Activated CD8-positive, alpha-beta memory T cell treated with anti-CD3 and anti-CD28 coated beads, Interleukin-2, amount 50 U/mL, for 24 hours (primary cell): Measurements from ENCODE around the gene PACRG.

Experiments
- DNase-seq: peaks from one replicate; pipeline ENCODE4 v3.0.0-alpha.2; 2020; ENCODE audit errors: extremely low read depth

The PACRG gene

DNA sequence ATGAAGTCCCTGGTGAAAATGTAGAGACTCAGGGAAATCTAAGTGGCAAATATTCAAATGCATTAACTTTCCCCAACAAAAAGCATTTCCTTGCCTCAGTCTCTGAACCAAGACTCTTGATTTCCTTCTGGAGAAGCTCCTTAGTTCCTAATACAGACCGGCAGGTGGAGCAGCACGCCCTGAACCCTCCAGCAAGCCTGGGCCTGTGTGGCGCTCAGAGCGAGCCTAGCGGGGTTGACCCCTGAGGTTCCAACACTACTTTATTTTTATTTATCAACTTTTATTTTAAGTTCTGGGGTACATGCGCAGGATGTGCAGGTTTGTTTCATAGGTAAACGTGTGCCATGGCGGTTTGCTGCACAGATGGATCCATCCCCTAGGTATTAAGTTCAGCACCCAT, 50.8 kb downstream of the PACRG start:
- no peak for DNase-seq

DNA sequence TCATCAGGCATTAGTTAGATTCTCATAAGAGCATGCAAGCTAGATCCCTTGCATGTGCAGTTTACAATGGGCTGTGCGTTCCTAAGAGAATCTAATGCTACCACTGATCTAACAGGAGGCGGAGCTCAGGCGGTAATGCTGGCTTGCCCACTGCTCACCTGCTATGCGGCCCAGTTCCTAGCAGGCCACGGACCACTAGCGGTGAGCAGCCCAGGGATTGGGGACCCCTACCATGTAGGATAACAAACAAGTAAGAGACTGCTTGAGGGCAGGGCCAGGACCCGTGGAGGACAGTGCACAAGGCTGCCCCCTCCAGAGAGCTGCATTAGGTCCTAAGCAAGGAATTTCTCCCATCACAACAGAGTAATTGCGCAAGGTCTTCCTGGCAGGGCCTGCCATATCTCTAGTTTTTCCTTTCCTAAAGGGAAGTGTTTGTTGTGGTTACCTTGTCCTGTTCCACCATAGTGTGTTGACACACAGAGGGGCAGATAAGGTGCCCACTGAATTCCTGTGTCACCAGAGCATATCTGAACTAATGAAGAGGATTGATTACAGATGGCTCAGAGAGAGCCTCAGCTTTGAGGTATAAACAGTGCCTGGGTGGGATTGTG, 58.0 kb downstream of the PACRG start:
- no peak for DNase-seq

DNA sequence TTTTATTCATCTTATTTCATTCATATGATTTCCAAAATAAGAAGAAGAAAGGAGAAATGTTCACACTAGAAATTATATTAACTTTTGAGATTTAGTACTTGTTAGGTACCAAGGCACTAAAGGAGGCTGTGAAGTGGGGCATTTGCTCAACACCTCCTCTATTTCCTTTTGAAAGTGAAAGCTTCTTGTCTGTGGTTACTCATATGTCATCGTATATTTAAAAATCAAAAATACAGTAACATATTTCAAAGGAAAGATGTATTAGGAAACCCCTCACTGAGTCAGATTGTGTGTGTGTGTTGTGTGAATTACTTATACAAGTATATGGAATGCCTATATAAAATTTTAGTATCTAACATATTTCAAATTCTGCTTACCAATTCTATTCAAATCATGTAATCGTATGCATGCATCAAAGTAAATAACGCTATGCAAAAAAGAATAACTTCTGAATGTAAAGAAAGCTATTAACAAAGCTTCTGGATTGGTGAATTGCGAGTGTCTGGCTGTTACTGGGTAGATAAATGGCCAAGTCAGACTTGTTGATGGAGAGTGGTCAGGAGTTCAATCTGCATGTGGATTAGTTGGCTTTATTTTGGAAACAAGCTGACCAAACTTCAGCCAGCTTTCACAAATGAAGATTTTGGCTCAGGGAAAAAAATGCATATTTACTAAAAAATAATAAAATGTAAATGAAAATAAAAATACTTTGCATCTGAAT, 70.9 kb downstream of the PACRG start:
- DNase-seq, result no peak

DNA sequence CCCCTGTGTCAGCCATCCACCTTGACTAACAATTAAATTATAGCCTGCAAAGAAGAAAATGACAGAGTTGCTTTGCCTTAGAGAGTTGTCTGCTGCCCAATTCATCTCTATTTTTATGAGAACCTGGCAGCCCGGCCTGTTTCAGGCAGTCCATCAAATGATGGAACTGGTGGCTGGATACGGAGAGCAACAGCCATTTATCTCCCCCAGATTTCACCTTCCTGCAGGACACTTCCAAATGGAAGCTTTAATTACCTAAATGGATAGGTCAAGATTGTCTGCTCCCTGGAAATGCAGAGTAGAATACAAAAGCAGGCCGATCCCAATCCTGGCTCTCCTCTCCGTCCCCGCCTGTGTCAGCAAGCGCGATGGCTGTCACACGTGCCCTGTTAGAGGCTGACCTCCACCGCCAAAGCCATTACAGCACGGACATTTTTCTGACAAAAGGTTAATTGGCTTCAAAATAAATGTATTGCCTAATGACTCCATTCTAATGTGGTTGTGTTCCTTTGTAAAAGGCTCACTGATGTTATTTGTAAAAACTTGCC, 86.7 kb downstream of the PACRG start:
- no peak for DNase-seq

DNA sequence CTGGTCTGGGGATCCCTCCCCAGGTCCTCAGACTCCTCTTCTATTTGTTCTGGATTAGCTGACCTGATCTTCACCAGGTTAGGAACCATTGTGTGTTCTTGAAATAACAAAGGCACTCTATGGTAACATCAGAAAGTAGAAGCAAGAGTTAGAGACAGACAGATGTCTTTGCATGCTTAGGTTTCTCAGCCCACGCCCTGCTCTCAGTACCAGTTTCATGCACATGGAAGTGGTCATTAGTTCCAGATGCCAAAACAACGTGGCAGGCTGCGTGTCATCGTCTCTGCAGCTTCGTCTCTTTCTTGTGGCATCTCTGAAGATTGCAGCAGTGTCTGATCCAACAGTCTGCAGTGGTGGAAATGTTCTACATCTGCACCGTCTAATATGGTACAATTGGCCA, 89.4 kb downstream of the PACRG start:
- DNase-seq, result no peak

DNA sequence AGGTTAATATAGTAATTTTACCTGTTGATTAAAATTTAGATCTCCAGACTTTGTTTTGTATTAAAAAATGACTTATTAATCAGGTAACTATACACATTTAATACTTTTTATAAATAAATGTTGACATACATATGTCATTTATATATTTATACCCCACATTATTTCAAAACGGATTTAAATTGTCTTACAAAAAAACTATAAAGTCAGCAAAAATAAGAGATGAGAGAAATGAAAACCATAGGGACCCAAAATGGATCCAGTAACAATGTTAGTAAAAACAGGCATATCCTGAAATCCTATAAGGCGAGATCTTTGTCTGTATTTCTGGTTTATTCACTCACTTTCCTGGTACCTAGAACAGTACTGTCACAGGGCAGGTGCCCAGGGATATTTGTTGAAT, 91.5 kb downstream of the PACRG start:
- no peak for DNase-seq

DNA sequence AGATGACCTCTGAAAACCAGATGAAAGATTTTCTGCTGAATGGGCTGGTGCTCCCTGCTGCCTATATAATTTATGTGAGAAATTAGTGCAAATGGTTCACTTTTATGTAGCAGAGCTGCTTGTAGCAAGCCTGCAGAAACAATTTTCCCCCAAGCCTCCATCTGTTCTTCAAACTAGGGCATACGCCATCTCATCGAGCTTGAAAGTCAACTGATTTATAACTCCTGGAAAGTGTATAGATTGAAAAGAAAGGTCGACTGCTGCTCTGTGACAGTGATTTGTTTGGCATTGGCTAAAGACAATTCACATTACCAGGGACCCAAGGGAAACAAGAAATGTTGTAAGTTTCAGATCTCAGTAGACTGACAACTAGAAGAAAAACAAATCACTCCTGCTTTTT, 93.3 kb downstream of the PACRG start:
- DNase-seq, result no peak

DNA sequence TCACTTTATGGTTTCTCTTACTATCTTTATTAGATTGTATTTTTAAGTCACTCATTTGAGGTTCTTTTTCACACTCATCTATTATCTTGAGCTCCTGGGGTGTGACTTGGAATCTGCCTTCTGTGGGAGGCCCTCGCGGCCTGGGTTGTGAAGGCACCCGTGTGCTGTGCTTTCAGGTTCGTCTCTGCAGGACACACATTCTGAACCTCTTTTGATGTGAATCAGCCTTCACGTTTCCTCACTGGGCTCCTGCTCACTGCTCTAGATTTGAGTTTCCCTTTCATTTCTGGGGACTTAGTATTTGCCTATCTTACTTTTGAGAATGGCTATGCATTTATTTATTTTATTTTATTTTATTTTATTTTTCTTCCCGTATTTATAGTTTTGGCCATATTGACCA, 97.8 kb downstream of the PACRG start:
- DNase-seq, result no peak

DNA sequence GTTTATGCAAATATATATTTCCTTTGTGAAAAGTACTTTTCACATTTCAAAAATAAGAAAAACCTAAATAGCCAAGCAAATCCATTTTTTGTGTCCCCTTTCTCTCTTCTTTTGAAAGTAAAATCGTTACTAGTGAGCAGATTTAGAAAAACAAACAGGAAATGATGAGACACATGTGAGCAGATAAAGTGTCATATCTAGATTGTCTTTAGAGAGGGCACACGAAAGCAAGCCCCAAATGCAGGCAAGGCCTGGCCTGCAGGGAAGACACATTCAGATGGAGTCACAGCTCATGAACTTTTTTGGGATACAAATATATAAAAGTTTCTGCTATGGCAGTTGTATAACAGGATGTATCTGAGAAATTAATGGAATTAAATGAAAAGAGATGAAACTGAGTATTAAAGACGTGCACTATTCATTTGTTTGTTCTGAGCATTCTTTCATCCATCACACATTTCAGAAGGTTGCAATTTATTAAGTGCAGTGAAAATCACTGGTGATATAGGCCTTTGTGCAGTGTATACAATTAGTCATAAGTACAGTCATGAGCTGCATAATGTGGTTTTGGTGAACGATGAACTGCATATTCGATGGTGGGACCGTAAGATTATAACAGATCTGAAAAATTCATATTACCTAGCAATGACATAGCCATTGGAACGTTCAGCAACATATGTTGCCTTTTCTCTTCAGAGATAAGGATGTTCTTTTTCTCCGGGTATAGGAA, 101.4 kb downstream of the PACRG start:
- no peak for DNase-seq

DNA sequence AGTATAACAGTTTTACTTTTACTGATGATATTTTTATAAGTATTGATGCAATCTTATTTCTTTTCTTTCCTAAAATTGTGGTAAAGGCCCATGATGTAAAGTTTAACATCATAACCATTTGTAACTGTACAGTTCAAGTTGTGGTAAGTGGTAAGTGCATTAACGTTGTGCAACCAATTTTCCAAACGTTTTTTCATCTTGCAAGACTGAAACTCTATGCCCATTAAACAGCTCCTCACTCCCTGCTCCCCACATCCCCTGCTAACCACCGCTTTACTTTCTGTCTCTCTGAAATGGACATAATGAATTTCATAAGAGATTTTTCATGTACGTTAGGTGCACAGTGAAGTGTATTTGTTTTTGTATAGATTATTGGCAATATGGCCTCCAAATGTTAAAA, 106.0 kb downstream of the PACRG start:
- no peak for DNase-seq

DNA sequence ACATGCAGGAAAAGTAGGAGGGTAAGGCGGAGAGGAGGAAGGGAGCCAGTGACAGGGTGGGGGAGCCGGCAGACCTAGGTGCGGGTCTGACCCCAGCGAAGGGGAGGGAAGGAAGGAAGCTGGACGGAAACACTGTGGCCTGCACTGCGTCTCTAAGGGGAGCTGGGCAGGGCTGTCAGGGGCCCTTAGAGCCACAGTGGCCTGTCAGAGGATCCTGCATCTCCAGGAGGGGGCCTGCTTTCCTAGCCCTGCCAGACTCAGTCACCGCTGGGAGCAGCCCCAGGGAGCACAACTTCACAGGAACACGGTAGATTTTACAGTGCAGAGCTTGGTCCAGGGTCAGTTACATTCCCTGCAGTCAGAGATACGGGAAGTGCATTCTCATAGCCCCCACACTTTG, 118.2 kb downstream of the PACRG start:
- DNase-seq, result no peak

DNA sequence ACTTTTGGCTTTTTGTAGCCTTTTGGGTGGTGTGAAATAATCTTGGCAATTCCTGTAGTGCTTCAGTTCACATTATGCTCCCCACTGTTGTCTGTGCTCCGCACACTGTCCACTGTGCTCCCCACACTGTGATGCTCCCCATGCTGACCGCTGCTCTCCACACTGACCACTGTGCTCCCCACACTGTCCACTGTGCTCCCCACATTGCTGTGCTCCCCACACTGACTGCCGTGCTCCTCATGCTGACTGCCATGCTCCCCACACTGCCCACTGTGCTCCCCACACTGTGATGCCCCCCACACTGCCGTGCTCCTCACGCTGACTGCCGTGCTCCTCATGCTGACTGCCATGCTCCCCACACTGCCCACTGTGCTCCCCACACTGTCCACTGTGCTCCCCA, 118.9 kb downstream of the PACRG start:
- DNase-seq, result no peak

DNA sequence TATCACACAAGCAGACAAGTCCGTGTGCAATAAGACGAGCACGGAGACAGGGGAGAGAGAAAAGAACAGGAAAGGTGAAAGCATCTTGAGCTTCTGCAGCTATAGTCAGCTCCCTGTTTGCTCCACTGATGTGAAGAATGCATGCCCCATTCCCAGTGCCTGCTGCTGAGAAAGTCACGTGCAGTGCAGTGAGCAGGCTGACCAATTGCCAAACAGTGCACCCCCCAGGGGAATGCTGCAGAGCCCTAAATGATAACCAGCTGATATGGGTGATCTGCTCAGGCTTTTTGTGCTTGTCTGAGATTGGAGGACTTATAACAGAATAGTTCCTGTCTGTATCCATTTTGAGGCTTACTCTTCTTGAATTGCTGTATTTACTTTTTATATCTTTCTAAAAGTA, 121.5 kb downstream of the PACRG start:
- no peak for DNase-seq

DNA sequence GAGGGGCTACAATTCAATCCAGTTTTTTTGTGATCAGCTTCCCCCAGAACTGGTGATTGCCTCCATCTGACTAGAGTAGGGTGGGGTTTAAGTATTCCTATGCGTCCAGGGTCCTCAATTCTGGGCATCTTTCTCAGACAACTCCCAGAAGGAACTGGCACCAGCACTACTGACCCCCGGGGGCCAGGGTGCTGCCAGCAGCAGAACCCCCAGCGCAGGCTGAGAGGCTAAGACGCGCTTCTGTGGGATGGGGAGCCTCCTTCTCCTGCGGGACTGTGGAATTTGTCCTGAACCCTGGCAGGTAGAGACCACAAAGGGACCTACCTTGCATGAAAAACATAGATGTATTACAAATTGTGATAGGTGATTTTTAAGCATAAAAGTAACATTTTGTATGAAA, 124.4 kb downstream of the PACRG start:
- DNase-seq, result no peak

DNA sequence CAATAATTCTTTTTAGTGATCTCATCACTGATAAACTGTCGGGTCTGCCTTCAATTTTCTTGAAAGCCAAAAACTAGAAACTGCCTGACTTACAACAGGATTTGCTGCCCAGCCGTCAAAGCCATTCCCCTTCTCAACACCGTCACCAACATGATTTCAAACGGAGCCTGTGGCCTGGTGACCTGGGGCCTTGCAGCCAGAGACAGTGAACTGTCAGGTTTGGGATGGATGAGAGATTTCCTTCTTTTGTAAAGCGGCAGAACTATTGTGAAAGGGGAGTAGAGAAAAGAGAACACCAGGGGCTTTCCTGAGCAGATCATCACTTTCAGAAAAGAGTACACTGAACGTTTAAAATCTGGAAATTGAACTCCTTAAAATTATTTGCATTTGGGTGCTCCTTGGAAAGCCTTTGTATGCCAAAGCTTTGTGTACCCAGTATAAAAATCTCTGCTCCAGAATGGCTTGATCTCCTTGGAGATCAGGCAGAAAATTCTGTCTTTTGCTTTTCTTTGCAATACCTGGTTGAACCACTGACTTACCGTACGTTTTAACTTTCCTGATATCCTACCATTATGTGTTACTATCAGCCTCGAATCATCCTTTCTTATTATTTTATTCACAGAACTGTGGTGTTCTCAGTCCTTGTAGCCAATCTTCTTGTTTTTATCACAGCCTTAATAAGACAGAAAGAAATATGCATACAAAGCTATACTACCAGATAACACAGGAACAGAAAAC, 125.2 kb downstream of the PACRG start:
- DNase-seq, result no peak

DNA sequence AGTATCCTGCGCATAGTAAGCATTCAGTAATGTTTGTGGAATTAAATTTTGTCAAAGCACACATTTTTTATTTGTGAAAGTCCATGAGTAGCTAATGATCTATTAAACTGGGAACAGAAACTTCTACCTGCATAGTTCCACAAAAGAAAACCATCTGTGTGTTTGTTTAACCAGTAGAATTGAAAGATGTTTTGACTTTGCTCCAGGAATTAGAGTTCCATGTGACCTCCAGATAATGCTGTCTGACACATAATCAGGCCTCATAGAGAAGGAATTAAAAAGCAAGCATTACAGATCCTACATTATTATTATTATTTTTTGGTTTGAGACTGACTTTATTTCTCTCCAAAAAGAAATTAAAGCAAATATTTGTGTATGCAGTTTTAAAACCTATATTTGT, 126.5 kb downstream of the PACRG start:
- no peak for DNase-seq

DNA sequence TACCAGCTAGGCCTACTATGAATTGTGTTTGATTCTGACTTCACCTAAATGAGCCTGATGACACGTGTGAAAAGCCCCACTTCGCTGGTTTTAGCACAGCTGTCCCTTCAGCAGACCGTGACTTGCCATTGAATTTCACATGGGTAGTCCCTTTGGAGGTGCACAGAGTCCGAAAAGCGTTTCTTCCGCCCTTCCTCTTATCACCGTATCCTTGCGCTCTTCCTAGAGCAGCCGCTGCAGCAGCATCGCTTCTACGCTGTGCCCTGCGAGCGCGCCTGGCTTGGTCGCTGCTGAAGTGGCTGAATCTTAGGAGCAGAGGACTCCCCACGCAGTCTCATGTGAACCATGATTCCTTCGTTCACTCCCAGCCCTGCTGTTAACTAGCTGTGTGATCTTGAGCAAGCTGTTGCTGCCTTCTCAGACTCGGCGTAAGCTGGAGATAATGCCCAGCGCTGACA, 127.0 kb downstream of the PACRG start:
- DNase-seq, result no peak

DNA sequence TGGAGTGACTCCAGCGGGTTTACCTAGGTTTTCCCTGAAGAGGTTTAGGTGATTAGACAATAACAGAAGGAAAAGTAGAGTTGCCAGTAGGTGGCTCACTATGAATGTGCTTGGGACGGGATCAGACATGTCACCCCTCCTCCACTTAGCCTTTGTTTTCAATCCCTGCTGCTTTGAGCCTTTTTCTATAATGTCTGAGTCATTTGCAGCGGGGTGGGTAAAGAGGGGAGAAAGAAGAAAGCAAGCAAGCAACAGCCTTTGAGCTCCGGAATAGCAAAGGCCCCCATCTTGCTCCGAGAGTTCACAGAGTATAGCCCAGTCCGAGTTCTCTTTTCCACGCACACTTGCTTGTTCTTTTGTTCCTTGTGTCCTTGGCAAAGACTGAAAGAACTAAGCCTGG, 129.1 kb downstream of the PACRG start:
- no peak for DNase-seq

DNA sequence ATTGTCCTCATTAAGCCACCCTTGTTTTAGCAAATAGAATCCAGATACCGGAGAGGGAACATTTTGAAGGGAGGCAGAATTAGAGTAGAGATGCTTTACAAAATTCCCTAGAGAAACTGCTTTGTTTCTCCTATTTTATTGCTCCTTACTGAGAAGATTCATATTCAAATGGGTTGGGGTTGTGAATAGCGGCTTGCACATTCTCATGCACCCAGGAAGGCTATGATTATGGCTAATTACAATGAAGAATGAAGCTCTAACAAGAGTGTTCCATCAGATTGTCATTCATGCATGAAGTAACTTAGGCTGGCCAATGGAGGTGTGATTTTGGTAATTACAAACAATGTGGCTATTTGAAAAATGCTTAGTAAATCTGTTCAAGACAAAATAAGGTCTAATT, 129.6 kb downstream of the PACRG start:
- no peak for DNase-seq

DNA sequence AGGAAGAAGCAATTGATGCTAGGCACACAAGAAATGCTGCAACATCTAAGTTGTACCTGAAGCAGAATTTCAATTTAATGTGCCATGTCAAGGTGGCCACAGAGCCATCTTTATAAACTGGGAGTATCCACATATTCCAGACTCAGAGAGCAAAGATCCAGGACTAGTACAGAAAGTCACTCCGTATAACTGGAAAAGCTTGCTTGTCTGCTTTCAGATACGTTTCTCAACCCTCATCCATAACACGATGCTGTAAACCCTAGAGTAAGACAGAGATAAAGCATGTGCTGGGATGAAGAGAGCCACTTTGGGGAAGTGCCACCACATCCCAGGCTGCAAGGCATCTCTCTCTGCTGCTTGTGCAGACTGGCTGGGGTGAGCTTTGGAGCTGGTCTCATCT, 134.7 kb downstream of the PACRG start:
- no peak for DNase-seq

DNA sequence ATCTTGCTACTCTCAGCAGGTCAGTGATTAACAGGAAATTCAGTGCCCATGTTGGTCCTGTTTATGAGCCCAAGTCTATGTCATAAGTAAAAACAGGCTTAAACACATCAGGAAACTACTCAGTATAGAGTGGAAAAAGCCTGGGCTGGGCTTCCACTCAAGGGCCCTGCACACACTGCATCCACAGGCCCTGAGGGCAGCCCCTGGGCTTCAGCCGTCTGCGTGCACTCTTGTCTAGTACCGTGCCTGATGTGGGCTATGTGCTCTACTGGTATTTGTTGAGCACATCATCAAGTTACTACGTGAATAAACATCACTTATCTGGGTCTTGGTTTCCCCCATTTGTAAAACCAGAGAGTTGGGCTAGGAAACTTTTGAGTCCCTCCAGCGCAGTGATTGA, 135.2 kb downstream of the PACRG start:
- DNase-seq, result no peak

DNA sequence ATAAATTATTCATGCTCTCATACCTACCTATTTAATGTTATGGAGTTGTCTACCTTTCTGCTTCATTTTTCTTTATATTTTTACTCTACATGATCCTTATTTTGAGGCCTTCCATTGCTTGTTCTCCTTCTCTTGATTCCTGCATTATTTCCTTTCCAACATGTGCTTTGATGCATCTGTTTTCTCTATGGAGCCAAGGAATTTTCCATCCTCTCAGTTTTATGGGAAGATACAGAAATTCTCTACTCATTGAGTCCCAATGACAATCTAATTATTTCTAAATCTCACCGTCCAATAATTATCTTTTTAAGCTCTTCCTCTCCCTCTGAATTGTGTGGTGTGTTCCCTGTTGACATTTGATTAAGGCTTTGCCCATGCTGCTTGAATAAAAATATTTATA, 136.0 kb downstream of the PACRG start:
- DNase-seq, result no peak
